AG09319 (cell line): Measurements from ENCODE around the gene C3.

Source experiments
- DNase-seq: peaks from one replicate; pipeline ENCODE4 v3.0.0-alpha.2; 2010; ENCODE audit warnings: low read depth; ENCODE audit errors: extremely low read depth
- CTCF ChIP-seq: IDR thresholded peaks from 2 replicates; pipeline ENCODE4 v1.5.1; 2011; ENCODE audit warnings: low read depth, mild to moderate bottlenecking, inconsistent platforms, low read length, moderate library complexity

Gene C3

DNA sequence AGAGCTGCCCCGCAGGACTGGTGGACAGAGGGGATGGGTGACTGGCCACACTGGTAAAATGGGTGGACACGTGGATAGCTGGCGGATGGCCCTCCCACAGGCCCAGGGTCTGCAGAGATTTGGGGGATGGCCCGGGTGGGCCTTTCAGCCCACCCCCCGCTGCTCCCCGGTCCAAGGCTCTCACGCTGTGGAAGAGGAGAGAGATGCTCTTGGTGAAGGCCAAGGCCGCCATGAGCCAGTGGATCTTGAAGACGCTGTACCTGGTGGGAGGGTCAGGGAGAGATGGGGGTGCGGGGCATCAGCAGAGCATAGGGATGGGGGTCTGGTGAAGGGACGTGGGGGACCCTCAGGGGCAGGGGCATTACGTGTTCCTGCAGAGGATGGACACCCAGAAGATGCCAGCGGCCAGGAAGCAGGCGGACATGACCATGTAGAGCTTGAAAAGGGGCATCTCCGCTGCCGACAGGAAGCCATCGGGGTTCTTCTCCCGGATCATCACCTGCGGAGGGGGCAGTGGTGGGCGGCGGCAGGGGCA, 12.4 kb upstream of the C3 start:
- DNase-seq = no peak
- no peak for TF ChIP-seq CTCF

DNA sequence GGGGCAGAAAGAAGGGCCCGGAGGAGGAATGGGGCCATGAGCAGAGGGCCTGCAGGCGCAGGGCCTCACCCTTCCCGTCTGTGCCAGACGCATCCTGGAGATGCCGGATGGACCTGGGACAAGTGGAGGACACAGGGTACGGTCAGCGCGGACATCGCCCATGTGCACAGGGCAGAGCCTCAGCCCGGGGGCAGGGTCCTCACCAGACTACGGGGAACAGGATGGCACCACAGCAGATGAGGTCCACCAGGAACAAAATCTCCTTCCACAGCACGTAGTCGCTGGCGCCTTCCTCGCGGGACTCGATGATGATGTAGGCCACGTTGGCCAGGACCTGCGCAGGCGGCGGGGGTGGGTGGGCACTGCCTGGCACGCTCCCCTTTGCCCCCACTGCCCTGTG, 11.4 kb upstream of the C3 start:
- TF ChIP-seq CTCF = no peak
- DNase-seq = no peak

DNA sequence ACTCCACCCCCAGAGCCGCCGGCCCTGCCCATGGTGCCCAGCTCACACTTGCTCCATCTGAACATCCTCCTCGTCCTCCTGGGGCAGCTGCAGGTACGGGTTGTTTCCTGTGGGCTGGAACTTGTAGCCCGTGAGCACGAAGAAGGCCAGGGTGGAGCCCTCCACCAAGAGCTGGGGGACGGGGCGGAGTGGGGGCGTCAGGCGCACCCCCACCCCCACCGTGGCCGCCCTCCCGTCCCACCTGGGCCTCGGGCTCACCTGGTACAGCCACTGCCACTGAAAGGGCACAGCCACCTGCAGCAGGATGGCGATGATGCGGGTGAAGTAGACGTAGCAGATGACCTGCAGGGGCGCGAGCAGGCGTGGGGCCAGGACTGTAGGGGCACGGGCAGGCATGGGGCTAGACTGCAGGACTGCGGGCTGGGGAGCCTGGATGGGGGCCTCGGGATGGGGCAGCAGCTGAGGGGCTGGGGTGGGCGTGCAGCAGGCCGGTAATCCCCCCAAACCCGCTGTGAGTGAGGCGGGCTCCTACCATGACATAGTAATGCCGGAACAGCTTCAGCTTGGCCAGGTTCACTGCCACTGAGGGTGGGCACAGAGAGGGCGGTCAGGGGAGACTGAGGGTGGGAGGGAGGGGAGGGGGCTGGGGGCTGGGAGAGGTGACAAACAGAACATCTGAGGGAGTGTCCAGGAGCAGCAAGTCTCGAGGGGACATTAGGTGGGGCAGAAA, 10.7 kb upstream of the C3 start:
- no peak for DNase-seq
- no peak for TF ChIP-seq CTCF

GRCh38 chr19:6730153-6730804, 9.8 kb upstream of the C3 start:
- DNase-seq = no peak

GRCh38 chr19:6729573-6730152, 9.2 kb upstream of the C3 start:
- TF ChIP-seq CTCF = no peak

More at GRCh38 chr19:6730153-6730804, 9.8 kb upstream of the C3 start:
- TF ChIP-seq CTCF = no peak

DNA sequence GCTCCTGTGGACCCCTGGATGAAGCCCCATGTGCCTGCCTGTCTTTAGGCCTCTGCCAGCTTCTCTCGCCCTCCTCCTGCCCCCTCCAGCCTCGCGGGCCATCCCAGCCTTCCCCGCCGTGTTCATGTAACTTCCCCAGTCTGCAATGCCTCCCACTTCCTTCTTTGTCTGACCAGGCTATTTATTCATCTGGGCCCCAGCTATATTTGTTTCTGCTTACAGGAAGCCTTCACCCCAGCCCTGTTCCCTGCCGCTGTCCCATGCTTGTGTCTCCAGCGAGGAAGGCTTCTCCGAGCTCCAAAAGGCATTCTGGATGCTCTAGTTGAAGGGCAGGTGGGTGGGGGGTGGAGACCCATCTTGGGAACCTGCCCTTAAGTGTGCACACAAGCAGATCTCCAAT, 7.9 kb upstream of the C3 start:
- no peak for DNase-seq
- no peak for TF ChIP-seq CTCF

More at GRCh38 chr19:6729573-6730152, 9.2 kb upstream of the C3 start:
- no peak for DNase-seq
